GM12878 (cell line): Measurements from ENCODE around the gene COPS3. TPM values are rescaled to one million over a fixed set of nuclear protein-coding genes. Genes with fewer than 3 reads are reported as not detected.

ENCODE experiments used
- BACH1 ChIP-seq: fragments of 450-650 bp; IDR thresholded peaks from 2 replicates; pipeline ENCODE4 v1.6.1; 2017; ENCODE audit warnings: mild to moderate bottlenecking, borderline replicate concordance
- BRCA1 ChIP-seq: IDR thresholded peaks from 2 replicates; pipeline ENCODE4 v1.6.1; 2011; ENCODE audit warnings: low read depth, low read length, improper control_type of control experiment
- DPF2 ChIP-seq: fragments of 450-650 bp; IDR thresholded peaks from 2 replicates; pipeline ENCODE4 v1.6.1; 2017; ENCODE audit warnings: mild to moderate bottlenecking
- EGR1 ChIP-seq, 2 experiments: IDR thresholded peaks; 1 replicate in 1 of 2; 2 replicates in 1 of 2; pipeline ENCODE4 v1.6.1; 2011 to 2012; ENCODE audit warnings: low read depth in 2 of 2, low read length in 2 of 2, borderline replicate concordance in 1 of 2, mild to moderate bottlenecking in 1 of 2, moderate library complexity in 1 of 2
- EZH2 ChIP-seq: IDR thresholded peaks from 2 replicates; pipeline ENCODE4 v1.6.1; 2012; ENCODE audit warnings: low read depth, mild to moderate bottlenecking, control low read depth, inconsistent platforms, low read length, borderline replicate concordance; ENCODE audit not compliant: control insufficient read depth
- FOXM1 ChIP-seq: IDR thresholded peaks from 2 replicates; pipeline ENCODE4 v1.6.1; 2012; ENCODE audit warnings: low read depth, mild to moderate bottlenecking, inconsistent platforms, low read length, moderate library complexity
- GABPA ChIP-seq: IDR thresholded peaks from 2 replicates; pipeline ENCODE4 v1.6.1; 2014; ENCODE audit warnings: antibody characterized with exemption, low read depth, mild to moderate bottlenecking, inconsistent platforms
- IKZF1 ChIP-seq: fragments of 450-650 bp; conservative IDR thresholded peaks from 2 replicates; pipeline ENCODE4 v1.6.1; 2017; ENCODE audit warnings: antibody characterized with exemption, mild to moderate bottlenecking
- JUND ChIP-seq: IDR thresholded peaks from 2 replicates; pipeline ENCODE4 v1.6.1; 2012; ENCODE audit warnings: low read depth, mild to moderate bottlenecking, low read length, improper control_type of control experiment, moderate library complexity
- MTA2 ChIP-seq: fragments of 450-650 bp; IDR thresholded peaks from 2 replicates; pipeline ENCODE4 v1.6.1; 2016; ENCODE audit warnings: low read depth, mild to moderate bottlenecking, moderate library complexity
- MXI1 ChIP-seq: fragments of 150-350 bp; IDR thresholded peaks from 2 replicates; pipeline ENCODE4 v1.6.1; 2011; ENCODE audit warnings: low read depth, mild to moderate bottlenecking, inconsistent platforms, low read length, improper control_type of control experiment
- MYC ChIP-seq: IDR thresholded peaks from 2 replicates; pipeline ENCODE4 v1.6.1; 2011; ENCODE audit warnings: mild to moderate bottlenecking, low read length, moderate library complexity, inconsistent platforms; ENCODE audit not compliant: insufficient read depth, insufficient replicate concordance, insufficient read length, severe bottlenecking
- PBX3 ChIP-seq: IDR thresholded peaks from 2 replicates; pipeline ENCODE4 v1.6.1; 2011; ENCODE audit warnings: mild to moderate bottlenecking, low read depth, low read length, moderate library complexity; ENCODE audit not compliant: insufficient replicate concordance
- POLR2A ChIP-seq: IDR thresholded peaks from 2 replicates; pipeline ENCODE4 v1.6.1; 2011; ENCODE audit warnings: low read depth, mild to moderate bottlenecking, low read length
- POU2F2 ChIP-seq: IDR thresholded peaks from 3 replicates; pipeline ENCODE4 v1.6.1; 2011; ENCODE audit warnings: low read depth, mild to moderate bottlenecking, low read length, borderline replicate concordance
- RUNX3 ChIP-seq: IDR thresholded peaks from 2 replicates; pipeline ENCODE4 v1.6.1; 2012; ENCODE audit warnings: low read length, inconsistent platforms
- SIN3A ChIP-seq: IDR thresholded peaks from 2 replicates; pipeline ENCODE4 v1.6.1; 2012; ENCODE audit warnings: low read depth, low read length, improper control_type of control experiment
- SMAD5 ChIP-seq: IDR thresholded peaks from 2 replicates; pipeline ENCODE4 v1.6.1; 2016; ENCODE audit warnings: antibody characterized with exemption, low read depth
- SREBF1 ChIP-seq: IDR thresholded peaks from 2 replicates; pipeline ENCODE4 v1.6.1; 2012; ENCODE audit warnings: mild to moderate bottlenecking, low read length
- SUPT20H ChIP-seq: IDR thresholded peaks from 2 replicates; pipeline ENCODE4 v1.6.1; 2011; ENCODE audit warnings: low read depth, mild to moderate bottlenecking, low read length, moderate library complexity, borderline replicate concordance; ENCODE audit not compliant: control insufficient read depth
- USF2 ChIP-seq: IDR thresholded peaks from 2 replicates; pipeline ENCODE4 v1.6.1; 2011; ENCODE audit warnings: low read depth, low read length, improper control_type of control experiment, borderline replicate concordance
- YY1 ChIP-seq: IDR thresholded peaks from 2 replicates; pipeline ENCODE4 v1.6.1; 2011; ENCODE audit warnings: low read depth, mild to moderate bottlenecking, low read length
- ZNF384 ChIP-seq: IDR thresholded peaks from 2 replicates; pipeline ENCODE4 v1.6.1; 2012; ENCODE audit warnings: low read depth, mild to moderate bottlenecking, low read length, improper control_type of control experiment, borderline replicate concordance
- polyA plus RNA-seq, 11 experiments: library from polyadenylated mRNA; depleted of rRNA in 4 of 11; unstranded in 6 of 11; stranded (reverse) in 5 of 11; fragments of >200 nt; fragmentation: Nextera tagmentation in 4 of 11; fragmentation: Illumina TruSeq in 1 of 11; extraction: Ambion mirVana in 4 of 11; extraction: Trizol in 1 of 11; gene quantifications; 1 replicate in 1 of 11; 2 replicates in 10 of 11; pipeline versions ENCODE4 v1.2.1 to v1.2.3, GENCODE V29; 2011 to 2016; ENCODE audit warnings: inconsistent platforms in 2 of 11, missing spikeins in 2 of 11, low read depth in 1 of 11
- total RNA-seq, 4 experiments: library from RNA; depleted of rRNA in 3 of 4; stranded (reverse); fragments of >200 nt in 3 of 4; fragmentation: Illumina TruSeq in 1 of 4; extraction: Trizol in 1 of 4; gene quantifications; 2 replicates each; pipeline versions ENCODE4 v1.2.1 to v1.2.3, GENCODE V29; 2013 to 2021
- TF ChIP-seq, protein P1 (sequence below): IDR thresholded peaks from 2 replicates; pipeline ENCODE4 v1.6.1; 2011; ENCODE audit warnings: low read depth, mild to moderate bottlenecking, low read length, moderate library complexity, borderline replicate concordance; ENCODE audit errors: extremely low read depth
- TF ChIP-seq, protein P2 (sequence below): fragments of 450-650 bp; IDR thresholded peaks from 2 replicates; pipeline ENCODE4 v1.6.1; 2018; ENCODE audit warnings: mild to moderate bottlenecking, low read depth, moderate library complexity; ENCODE audit not compliant: partially characterized antibody

The COPS3 gene
- total and polyA plus RNA-seq, 10 of the 15 experiments (the other 5 are each of a cell fraction or from before 2014, with no cell fraction given) = 99.7 to 187 (median 133) TPM

DNA sequence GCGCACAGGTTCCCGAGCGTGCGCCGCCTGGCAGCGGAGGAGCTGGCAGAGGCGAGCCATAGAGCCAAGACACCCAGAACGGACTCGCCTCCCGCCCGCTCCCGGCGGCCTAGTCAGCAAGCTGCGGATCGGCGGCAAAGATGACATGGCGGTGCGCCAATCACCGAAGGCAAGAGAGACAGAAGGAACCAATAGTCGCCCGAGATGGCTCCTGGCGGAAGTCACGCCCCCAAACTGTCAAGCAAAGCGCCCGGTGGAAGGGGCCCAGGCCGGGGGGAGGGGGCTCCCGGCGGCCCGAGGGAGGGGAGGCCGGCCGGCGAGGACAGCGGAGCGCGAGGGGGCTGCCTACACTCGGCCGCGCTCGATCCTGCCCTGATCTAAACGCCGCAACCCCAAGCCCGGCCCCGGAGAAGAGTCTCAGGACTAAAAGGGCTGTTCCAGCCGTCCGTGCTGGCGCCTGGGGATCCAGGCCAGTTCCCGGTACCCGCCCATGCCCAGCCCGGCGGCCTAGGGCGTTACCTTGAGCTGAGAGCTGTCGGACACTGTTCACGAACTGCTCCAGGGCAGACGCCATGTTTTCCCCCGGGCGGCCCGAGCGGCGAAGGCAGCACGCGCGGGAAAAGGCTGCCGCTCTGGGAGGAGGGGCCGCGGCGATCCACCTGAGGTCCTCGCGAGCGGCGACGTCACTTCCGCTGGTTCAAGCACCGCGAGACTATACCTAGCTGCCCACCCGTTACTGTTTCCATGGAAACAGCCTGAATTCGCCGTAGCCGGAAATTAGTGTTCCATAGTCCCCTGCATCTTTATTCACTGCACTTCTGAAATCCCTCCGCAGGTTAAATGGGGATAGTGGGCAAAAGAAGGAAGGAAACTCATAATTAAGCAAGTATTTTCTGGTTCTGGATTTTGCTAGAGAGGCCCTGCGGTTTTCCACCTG, at the start of gene COPS3 (continued):
- peak; percentile 79 for TF ChIP-seq MXI1
- TF ChIP-seq MYC = no peak
- TF ChIP-seq, protein P1, sequence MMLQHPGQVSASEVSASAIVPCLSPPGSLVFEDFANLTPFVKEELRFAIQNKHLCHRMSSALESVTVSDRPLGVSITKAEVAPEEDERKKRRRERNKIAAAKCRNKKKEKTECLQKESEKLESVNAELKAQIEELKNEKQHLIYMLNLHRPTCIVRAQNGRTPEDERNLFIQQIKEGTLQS = no peak
- TF ChIP-seq SMAD5 = peak; percentile 89
- TF ChIP-seq SUPT20H = no peak
- peak in 1 of 2 experiments; percentile 27; a peak in 1 of 3 replicates for TF ChIP-seq EGR1 (IDR thresholded peaks at IDR 0.05; ENCODE audit: borderline replicate concordance in 1 of 2, low read depth in 2 of 2, low read length in 2 of 2)
- no peak for TF ChIP-seq ZNF384
- TF ChIP-seq JUND = no peak
- peak; percentile 94 for TF ChIP-seq PBX3
- peak; percentile 94 for TF ChIP-seq YY1
- peak; percentile 24; the same call in 1 of the 2 replicates for TF ChIP-seq BACH1
- TF ChIP-seq DPF2 = peak; percentile 63; the same call in 1 of the 2 replicates
- TF ChIP-seq POU2F2 = peak; percentile 87; the same call in 2 of the 3 replicates
- TF ChIP-seq, protein P2, sequence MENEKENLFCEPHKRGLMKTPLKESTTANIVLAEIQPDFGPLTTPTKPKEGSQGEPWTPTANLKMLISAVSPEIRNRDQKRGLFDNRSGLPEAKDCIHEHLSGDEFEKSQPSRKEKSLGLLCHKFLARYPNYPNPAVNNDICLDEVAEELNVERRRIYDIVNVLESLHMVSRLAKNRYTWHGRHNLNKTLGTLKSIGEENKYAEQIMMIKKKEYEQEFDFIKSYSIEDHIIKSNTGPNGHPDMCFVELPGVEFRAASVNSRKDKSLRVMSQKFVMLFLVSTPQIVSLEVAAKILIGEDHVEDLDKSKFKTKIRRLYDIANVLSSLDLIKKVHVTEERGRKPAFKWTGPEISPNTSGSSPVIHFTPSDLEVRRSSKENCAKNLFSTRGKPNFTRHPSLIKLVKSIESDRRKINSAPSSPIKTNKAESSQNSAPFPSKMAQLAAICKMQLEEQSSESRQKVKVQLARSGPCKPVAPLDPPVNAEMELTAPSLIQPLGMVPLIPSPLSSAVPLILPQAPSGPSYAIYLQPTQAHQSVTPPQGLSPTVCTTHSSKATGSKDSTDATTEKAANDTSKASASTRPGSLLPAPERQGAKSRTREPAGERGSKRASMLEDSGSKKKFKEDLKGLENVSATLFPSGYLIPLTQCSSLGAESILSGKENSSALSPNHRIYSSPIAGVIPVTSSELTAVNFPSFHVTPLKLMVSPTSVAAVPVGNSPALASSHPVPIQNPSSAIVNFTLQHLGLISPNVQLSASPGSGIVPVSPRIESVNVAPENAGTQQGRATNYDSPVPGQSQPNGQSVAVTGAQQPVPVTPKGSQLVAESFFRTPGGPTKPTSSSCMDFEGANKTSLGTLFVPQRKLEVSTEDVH = peak; percentile 92
- TF ChIP-seq IKZF1 = peak; percentile 63
- no peak for TF ChIP-seq SREBF1
- no peak for TF ChIP-seq EZH2
- no peak for TF ChIP-seq USF2
- TF ChIP-seq FOXM1 = no peak; the same call in 1 of the 2 replicates
- peak; percentile 87; the same call in 1 of the 2 replicates for TF ChIP-seq SIN3A
- TF ChIP-seq POLR2A = peak; percentile 94
- TF ChIP-seq GABPA = peak; percentile 85
- no peak for TF ChIP-seq MTA2
- peak; percentile 74 for TF ChIP-seq BRCA1
- TF ChIP-seq RUNX3 = peak; percentile 58; the same call in 1 of the 2 replicates
